Kidney epithelial cell (primary cell): ENCODE data around the gene CHRD. TPM values are rescaled to one million over a fixed set of nuclear protein-coding genes. Genes with fewer than 3 reads are reported as not detected.

Experiments
- DNase-seq: peaks from one replicate; pipeline ENCODE4 v3.0.0-alpha.2; 2010; ENCODE audit warnings: low read depth
- H3K27me3 ChIP-seq: 2 replicates; pipeline ENCODE4 v1.6.0; 2011; ENCODE audit warnings: low read length; ENCODE audit not compliant: control insufficient read depth, insufficient read depth
- H3K36me3 ChIP-seq: 2 replicates; pipeline ENCODE4 v1.5.1; 2011; ENCODE audit warnings: low read length; ENCODE audit not compliant: control insufficient read depth, insufficient read depth
- H3K4me3 ChIP-seq: 2 replicates; pipeline ENCODE4 v1.5.1; 2011; ENCODE audit warnings: low read depth, mild to moderate bottlenecking, control low read depth, low read length
- CTCF ChIP-seq: IDR thresholded peaks from 2 replicates; pipeline ENCODE4 v1.5.1; 2011; ENCODE audit warnings: mild to moderate bottlenecking, moderate library complexity, low read length, control low read depth, inconsistent platforms; ENCODE audit not compliant: insufficient read depth, poor library complexity, severe bottlenecking
- total RNA-seq: library from RNA; depleted of rRNA; stranded (reverse); fragments of >200 nt; gene quantifications from 2 replicates; pipeline ENCODE4 v1.2.3, GENCODE V29; 2015

The CHRD gene
- total RNA-seq, 1 donor from 2014 or later, result 1.0 TPM

GRCh38 chr3:184350618-184351017 is 29.2 kb upstream of the CHRD start:
- TF ChIP-seq CTCF, result no peak
- no peak for DNase-seq
- Histone ChIP-seq H3K27me3 (no peaks in the 10 kb centered on the region), H3K4me3 (no peak overlapping the region), H3K36me3 (peaks cover 1% of the 10 kb centered on the region)

DNA sequence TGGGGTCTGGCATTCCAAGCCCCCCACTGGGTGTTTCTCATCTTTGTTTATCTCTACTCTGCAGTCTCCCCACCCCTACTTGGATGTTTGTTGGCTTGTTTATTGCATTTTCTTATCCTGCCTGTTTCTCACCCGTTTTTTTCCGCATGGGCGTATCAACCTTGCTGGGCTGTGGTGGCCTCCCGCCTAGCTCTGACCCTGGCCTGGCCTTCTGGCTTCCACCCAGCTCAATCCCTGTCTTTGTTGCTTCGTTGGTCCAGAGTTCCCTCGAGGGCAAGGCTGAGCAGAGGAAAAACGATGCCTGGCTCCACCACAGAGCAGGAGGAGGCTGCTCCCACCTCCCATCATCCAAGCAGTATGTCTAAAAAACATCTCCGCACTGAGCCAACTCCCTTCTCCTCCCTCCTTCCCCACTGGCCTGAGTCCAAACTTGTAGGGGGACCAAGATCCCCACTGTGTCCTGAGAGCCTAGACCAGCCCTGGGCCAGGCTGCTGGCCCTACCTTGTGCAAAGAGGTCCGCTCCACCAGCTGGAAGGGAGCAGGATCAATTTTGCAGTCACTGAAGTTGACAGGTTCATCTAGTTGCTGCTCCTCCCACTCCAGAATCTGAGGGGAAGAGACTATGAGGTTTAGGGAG is 28.2 kb upstream of the CHRD start:
- H3K27me3 ChIP-seq, result no peaks in the 10 kb centered on the region
- H3K36me3 ChIP-seq, result peaks cover 1% of the 10 kb centered on the region
- TF ChIP-seq CTCF, result no peak
- no peak for DNase-seq
- no peak overlapping the region for H3K4me3 ChIP-seq

DNA sequence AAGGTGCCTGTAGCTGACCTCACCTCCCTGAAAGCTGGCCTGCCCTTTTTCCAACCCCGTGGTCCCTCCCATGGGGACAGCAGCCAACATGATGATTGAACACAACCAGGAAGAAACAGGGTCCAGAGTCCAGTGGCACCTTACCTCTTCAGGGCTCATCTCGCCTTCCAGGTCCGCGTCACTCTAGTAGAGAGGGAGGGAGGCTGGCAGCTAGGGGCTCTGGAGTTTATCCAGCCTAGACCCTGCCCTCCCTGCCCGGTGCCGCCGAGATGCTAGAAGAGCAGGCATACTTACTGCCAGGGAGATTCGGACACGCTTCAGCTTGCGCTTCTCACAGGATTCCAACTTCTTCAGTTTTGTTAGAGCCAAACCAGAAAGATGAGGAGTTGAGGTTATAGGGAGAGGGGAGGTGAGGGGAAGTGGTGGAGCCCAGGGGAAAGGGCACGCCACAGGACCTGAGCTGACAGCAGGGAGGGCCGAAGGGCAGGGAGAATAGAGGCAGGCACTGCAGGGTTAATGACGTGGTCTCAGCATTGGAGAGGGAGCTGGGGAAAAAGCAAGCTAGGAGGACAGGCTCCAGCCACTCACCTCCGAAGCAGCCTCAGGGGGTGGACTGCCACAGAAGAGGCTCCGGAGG is 27.6 kb upstream of the CHRD start:
- Histone ChIP-seq H3K27me3 (no peaks in the 10 kb centered on the region), H3K36me3 (peaks cover 1% of the 10 kb centered on the region), H3K4me3 (no peak overlapping the region)
- no peak for DNase-seq
- no peak for TF ChIP-seq CTCF

- DNase-seq, result no peak
These were observed 26.8 kb upstream of the CHRD start for GRCh38 chr3:184352897-184353545.

GRCh38 chr3:184353546-184353941 is 26.3 kb upstream of the CHRD start:
- H3K36me3 ChIP-seq, result peaks cover 1% of the 10 kb centered on the region

More at GRCh38 chr3:184352897-184353545, 26.8 kb upstream of the CHRD start:
- H3K36me3 ChIP-seq, result peaks cover 1% of the 10 kb centered on the region
- no peak overlapping the region for H3K4me3 ChIP-seq
- no peaks in the 10 kb centered on the region for H3K27me3 ChIP-seq
- TF ChIP-seq CTCF, result no peak

More at GRCh38 chr3:184353546-184353941, 26.3 kb upstream of the CHRD start:
- TF ChIP-seq CTCF, result no peak
- Histone ChIP-seq H3K27me3 (no peaks in the 10 kb centered on the region), H3K4me3 (no peak overlapping the region)
- DNase-seq, result no peak
